HL-60 (cell line): ENCODE results near the gene CSTF3.
"Not testable (repeated sequence)": the region's sequence is repeated elsewhere in the genome, so short reads cannot be mapped to it uniquely, and the experiment has no call there.

ENCODE experiments used
- DNase-seq, 2 experiments: peaks; one replicate each; pipeline ENCODE4 v3.0.0-alpha.2; 2010 to 2020; ENCODE audit warnings: low read depth in 1 of 2, low spot score in 1 of 2
- H3K27ac ChIP-seq: fragments of 250-450 bp; sonication (Bioruptor Pico); replicated peaks from 2 replicates; pipeline ENCODE4 v1.5.1; 2020; ENCODE audit warnings: mild to moderate bottlenecking, moderate library complexity
- H3K27me3 ChIP-seq: fragments of 250-450 bp; sonication (Bioruptor Pico); 2 replicates; pipeline ENCODE4 v1.5.1; 2021; ENCODE audit warnings: mild to moderate bottlenecking, moderate library complexity; ENCODE audit not compliant: insufficient read depth, poor library complexity, severe bottlenecking
- H3K4me3 ChIP-seq: replicated peaks from 2 replicates; pipeline ENCODE4 v1.5.1; 2011; ENCODE audit warnings: mild to moderate bottlenecking, control low read depth, low read length; ENCODE audit not compliant: insufficient read depth
- GABPA ChIP-seq: IDR thresholded peaks from 2 replicates; pipeline ENCODE4 v1.6.1; 2012; ENCODE audit warnings: low read depth
- POLR2AphosphoS5 ChIP-seq: IDR thresholded peaks from 2 replicates; pipeline ENCODE4 v1.6.1; 2012; ENCODE audit warnings: low read depth
- SPI1 ChIP-seq: IDR thresholded peaks from 2 replicates; pipeline ENCODE4 v1.6.1; 2012; ENCODE audit warnings: low read depth, mild to moderate bottlenecking, borderline replicate concordance
- TF ChIP-seq, protein P1 (sequence below): IDR thresholded peaks from one replicate; pipeline ENCODE4 v1.5.1; 2011; ENCODE audit warnings: low read length, control low read depth, inconsistent platforms; ENCODE audit not compliant: insufficient read depth
- TF ChIP-seq, protein P2 (sequence below): IDR thresholded peaks from 2 replicates; pipeline ENCODE4 v1.6.1; 2012; ENCODE audit warnings: low read depth; ENCODE audit not compliant: insufficient replicate concordance

The CSTF3 gene

DNA sequence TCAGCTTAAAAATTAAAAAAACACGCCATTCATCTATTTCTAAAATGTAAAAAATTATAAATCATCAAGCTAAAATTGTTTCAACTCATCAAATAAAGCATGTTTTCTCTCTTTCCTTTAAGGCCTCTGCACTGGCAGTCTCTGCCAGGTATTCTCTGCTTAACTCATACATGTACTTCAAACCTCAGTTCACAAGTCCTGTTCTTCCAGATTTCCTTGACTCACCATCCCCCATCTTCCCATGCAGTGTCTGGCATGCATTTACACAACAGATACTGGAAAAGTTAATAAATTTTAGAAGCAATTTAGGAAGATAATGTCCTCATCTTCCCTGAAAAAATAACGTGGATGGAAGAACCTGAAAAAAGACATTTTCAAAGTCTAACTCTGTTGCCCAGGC lies 32.5 kb downstream of the CSTF3 start:
- no peak overlapping the region for H3K27ac ChIP-seq
- H3K4me3 ChIP-seq = no peak overlapping the region
- DNase-seq = no peak
- TF ChIP-seq, protein P1, sequence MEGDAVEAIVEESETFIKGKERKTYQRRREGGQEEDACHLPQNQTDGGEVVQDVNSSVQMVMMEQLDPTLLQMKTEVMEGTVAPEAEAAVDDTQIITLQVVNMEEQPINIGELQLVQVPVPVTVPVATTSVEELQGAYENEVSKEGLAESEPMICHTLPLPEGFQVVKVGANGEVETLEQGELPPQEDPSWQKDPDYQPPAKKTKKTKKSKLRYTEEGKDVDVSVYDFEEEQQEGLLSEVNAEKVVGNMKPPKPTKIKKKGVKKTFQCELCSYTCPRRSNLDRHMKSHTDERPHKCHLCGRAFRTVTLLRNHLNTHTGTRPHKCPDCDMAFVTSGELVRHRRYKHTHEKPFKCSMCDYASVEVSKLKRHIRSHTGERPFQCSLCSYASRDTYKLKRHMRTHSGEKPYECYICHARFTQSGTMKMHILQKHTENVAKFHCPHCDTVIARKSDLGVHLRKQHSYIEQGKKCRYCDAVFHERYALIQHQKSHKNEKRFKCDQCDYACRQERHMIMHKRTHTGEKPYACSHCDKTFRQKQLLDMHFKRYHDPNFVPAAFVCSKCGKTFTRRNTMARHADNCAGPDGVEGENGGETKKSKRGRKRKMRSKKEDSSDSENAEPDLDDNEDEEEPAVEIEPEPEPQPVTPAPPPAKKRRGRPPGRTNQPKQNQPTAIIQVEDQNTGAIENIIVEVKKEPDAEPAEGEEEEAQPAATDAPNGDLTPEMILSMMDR = no peak
- no peak for TF ChIP-seq GABPA
- TF ChIP-seq, protein P2, sequence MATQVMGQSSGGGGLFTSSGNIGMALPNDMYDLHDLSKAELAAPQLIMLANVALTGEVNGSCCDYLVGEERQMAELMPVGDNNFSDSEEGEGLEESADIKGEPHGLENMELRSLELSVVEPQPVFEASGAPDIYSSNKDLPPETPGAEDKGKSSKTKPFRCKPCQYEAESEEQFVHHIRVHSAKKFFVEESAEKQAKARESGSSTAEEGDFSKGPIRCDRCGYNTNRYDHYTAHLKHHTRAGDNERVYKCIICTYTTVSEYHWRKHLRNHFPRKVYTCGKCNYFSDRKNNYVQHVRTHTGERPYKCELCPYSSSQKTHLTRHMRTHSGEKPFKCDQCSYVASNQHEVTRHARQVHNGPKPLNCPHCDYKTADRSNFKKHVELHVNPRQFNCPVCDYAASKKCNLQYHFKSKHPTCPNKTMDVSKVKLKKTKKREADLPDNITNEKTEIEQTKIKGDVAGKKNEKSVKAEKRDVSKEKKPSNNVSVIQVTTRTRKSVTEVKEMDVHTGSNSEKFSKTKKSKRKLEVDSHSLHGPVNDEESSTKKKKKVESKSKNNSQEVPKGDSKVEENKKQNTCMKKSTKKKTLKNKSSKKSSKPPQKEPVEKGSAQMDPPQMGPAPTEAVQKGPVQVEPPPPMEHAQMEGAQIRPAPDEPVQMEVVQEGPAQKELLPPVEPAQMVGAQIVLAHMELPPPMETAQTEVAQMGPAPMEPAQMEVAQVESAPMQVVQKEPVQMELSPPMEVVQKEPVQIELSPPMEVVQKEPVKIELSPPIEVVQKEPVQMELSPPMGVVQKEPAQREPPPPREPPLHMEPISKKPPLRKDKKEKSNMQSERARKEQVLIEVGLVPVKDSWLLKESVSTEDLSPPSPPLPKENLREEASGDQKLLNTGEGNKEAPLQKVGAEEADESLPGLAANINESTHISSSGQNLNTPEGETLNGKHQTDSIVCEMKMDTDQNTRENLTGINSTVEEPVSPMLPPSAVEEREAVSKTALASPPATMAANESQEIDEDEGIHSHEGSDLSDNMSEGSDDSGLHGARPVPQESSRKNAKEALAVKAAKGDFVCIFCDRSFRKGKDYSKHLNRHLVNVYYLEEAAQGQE = no peak
- no peak for TF ChIP-seq SPI1
- no peak for TF ChIP-seq POLR2AphosphoS5
- H3K27me3 ChIP-seq = no peaks in the 10 kb centered on the region

DNA sequence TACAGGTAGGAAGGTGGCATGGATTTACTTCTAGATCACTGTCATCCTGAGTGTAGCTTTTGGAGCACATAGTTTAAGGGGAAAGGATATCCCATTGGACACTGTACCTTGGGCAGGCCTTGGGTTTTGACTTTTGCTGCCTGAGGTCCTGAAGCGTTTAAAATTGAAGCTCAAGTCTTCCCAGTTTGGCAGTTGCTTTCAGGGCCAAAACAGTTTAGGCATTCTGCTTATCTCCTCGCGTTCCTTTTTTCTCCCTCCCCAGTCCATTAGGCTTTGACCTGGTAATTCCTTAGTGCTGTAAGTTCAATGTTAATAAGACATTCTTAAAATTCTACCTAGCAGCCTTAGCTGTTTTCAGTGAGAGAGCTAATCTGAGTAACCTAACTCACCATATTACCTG lies 35.7 kb downstream of the CSTF3 start:
- Histone ChIP-seq H3K27ac (no peak overlapping the region), H3K27me3 (no peaks in the 10 kb centered on the region), H3K4me3 (no peak overlapping the region)
- no peak for DNase-seq
- TF ChIP-seq SPI1 = no peak
- TF ChIP-seq, protein P2 = no peak
- TF ChIP-seq, protein P1 = no peak

DNA sequence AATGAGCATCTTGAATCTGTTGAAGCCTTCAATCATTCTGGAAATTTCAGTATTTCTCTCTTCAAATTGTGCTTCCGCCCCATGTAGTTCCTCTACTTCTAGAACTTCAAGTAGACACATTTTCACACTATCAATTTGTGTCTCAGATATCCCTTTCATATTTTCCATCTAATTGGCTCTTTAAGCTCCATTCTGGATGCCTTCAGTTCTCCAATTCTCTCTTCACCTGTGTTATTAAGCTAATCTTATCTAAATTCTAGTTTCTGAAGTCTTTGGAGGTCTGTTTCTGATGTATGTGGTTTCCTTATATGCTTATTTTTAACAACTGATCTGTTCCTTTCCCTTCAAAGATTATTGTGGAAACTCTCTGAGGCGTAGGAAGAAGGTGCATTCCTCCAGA lies 36.3 kb downstream of the CSTF3 start:
- H3K27ac ChIP-seq = no peak overlapping the region
- H3K27me3 ChIP-seq = no peaks in the 10 kb centered on the region
- DNase-seq = no peak
- H3K4me3 ChIP-seq = no peak overlapping the region
- no peak for TF ChIP-seq SPI1
- TF ChIP-seq, protein P2 = no peak
- no peak for TF ChIP-seq GABPA
- TF ChIP-seq POLR2AphosphoS5 = no peak
- TF ChIP-seq, protein P1 = no peak

DNA sequence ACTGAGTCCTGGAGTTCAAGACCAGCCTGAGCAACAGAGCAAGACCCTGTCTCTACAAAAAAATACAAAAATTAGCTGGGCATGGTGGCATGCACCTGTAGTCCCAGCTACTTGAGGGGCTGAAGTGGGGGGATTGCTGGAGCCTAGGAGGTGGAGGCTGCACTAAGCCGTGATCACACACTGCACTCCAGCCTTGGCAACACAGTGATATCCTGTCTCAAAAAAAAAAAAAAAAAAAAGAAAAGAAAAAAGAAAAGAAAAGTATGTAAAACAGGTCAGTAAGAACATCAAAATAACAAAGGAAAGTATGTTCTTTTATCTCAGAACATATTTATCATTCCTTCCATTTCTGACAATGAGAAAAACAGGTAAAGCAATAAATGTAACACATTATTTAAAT lies 38.6 kb downstream of the CSTF3 start:
- not testable (repeated sequence) for H3K27ac ChIP-seq, H3K4me3 ChIP-seq, H3K27me3 ChIP-seq, DNase-seq
